Measurements from ENCODE around the gene ZFYVE28. TPM values are rescaled to one million over a fixed set of nuclear protein-coding genes. Genes with fewer than 3 reads are reported as not detected.

The ZFYVE28 gene
- total and polyA plus RNA-seq, 2 donors (not counting 1 experiment from before 2014, with no cell fraction given): 5.8 to 12.1 TPM

- Mint-ChIP-seq H3K4me1 (peaks cover 5% of the 10 kb centered on the region), H3K9me3 (ENCODE audit: insufficient read depth) (no peaks in the 10 kb centered on the region), H3K4me3 (no peak overlapping the region), H3K27me3 (no peaks in the 10 kb centered on the region), H3K27ac (no peak overlapping the region)
- Histone ChIP-seq H3K9me3 (ENCODE audit: control extremely low read depth in 1 of 3, control insufficient read depth in 2 of 3, insufficient read depth in 1 of 3, low read length in 2 of 3) (no peaks in the 10 kb centered on the region), H3K4me3 (ENCODE audit: control extremely low read depth in 1 of 5, extremely low read depth in 1 of 5, insufficient read depth in 1 of 5, low read depth in 2 of 5, low read length in 4 of 5) (no peak overlapping the region), H3K27ac (ENCODE audit: low read length in 2 of 2) (no peak overlapping the region), H4K20me1 (ENCODE audit: control insufficient read depth, insufficient read depth, low read length, poor library complexity, severe bottlenecking) (no peaks in the 10 kb centered on the region), H3K9ac (ENCODE audit: low read length) (no peak overlapping the region), H3K79me2 (ENCODE audit: control insufficient read depth, insufficient read depth, low read length) (peaks cover 4% of the 10 kb centered on the region), H3K4me2 (replicated peaks; ENCODE audit: low read depth, low read length, poor library complexity, severe bottlenecking) (no peak overlapping the region), H2AFZ (ENCODE audit: insufficient read depth, low read depth, low read length, poor library complexity, severe bottlenecking) (no peak overlapping the region), H3K27me3 (replicated peaks in 1 of 4; ENCODE audit: control extremely low read depth in 1 of 4, control insufficient read depth in 3 of 4, insufficient read depth in 4 of 4, low read length in 3 of 4) (no peaks in the 10 kb centered on the region), H3K36me3 (replicated peaks in 1 of 2; ENCODE audit: control extremely low read depth in 1 of 2, control insufficient read depth in 1 of 2, extremely low read depth in 1 of 2, insufficient read depth in 2 of 2, low read length in 1 of 2) (no peaks in the 10 kb centered on the region), H3K4me1 (ENCODE audit: control insufficient read depth in 2 of 2, insufficient read depth in 2 of 2, low read length in 2 of 2) (peaks cover 10 to 18% of the 10 kb centered on the region in 2 donors)
- DNase-seq: no peak
- ATAC-seq (ENCODE audit: low read depth): no peak
- intact Hi-C loops (cut with micrococcal nuclease): loop anchor here (10.0 kb wide), 1 partner anchor 428 kb away; no protein-coding TSS in a partner anchor
- ChIA-PET CTCF (no interaction called here), POLR2A (no interaction called here)
- no peak for TF ChIP-seq EZH2 (IDR thresholded peaks at IDR 0.05; ENCODE audit: borderline replicate concordance, insufficient read depth, low read depth, low read length, poor library complexity, severe bottlenecking)
- no peak for TF ChIP-seq CTCF (IDR thresholded peaks at IDR 0.05)
- WGBS (ENCODE audit: insufficient coverage): 97% methylated on average over 5 of the region's 5 CpGs
Observed at GRCh38 chr4:2266821-2267220, 151.6 kb downstream of the ZFYVE28 start.

GRCh38 chr4:2266181-2266580 is 152.3 kb downstream of the ZFYVE28 start:
- DNase-seq (no peak), ATAC-seq (ENCODE audit: low read depth) (no peak)
- Histone ChIP-seq H3K27ac (ENCODE audit: low read length in 2 of 2) (no peak overlapping the region), H3K27me3 (replicated peaks in 1 of 4; ENCODE audit: control extremely low read depth in 1 of 4, control insufficient read depth in 3 of 4, insufficient read depth in 4 of 4, low read length in 3 of 4) (no peaks in the 10 kb centered on the region), H3K4me3 (ENCODE audit: control extremely low read depth in 1 of 5, extremely low read depth in 1 of 5, insufficient read depth in 1 of 5, low read depth in 2 of 5, low read length in 4 of 5) (no peak overlapping the region), H2AFZ (ENCODE audit: insufficient read depth, low read depth, low read length, poor library complexity, severe bottlenecking) (no peak overlapping the region), H3K79me2 (ENCODE audit: control insufficient read depth, insufficient read depth, low read length) (peaks cover 5% of the 10 kb centered on the region), H4K20me1 (ENCODE audit: control insufficient read depth, insufficient read depth, low read length, poor library complexity, severe bottlenecking) (peaks cover under 1% of the 10 kb centered on the region), H3K9ac (ENCODE audit: low read length) (no peak overlapping the region), H3K4me1 (ENCODE audit: control insufficient read depth in 2 of 2, insufficient read depth in 2 of 2, low read length in 2 of 2) (peaks cover 10 to 18% of the 10 kb centered on the region in 2 donors), H3K36me3 (replicated peaks in 1 of 2; ENCODE audit: control extremely low read depth in 1 of 2, control insufficient read depth in 1 of 2, extremely low read depth in 1 of 2, insufficient read depth in 2 of 2, low read length in 1 of 2) (no peaks in the 10 kb centered on the region), H3K9me3 (ENCODE audit: control extremely low read depth in 1 of 3, control insufficient read depth in 2 of 3, insufficient read depth in 1 of 3, low read length in 2 of 3) (no peaks in the 10 kb centered on the region), H3K4me2 (replicated peaks; ENCODE audit: low read depth, low read length, poor library complexity, severe bottlenecking) (no peak overlapping the region)
- H3K27me3 Mint-ChIP-seq: no peaks in the 10 kb centered on the region
- POLR2A ChIA-PET: interaction anchor here (0.8 kb wide), 1 partner anchor 41 kb away, joined by 3 read pairs; no protein-coding TSS in a partner anchor
- TF ChIP-seq CTCF (IDR thresholded peaks at IDR 0.05) (no peak), EZH2 (IDR thresholded peaks at IDR 0.05; ENCODE audit: borderline replicate concordance, insufficient read depth, low read depth, low read length, poor library complexity, severe bottlenecking) (no peak)
- intact Hi-C loops (cut with micrococcal nuclease): loop anchor here (10.0 kb wide), 1 partner anchor 429 kb away; no protein-coding TSS in a partner anchor
- CTCF ChIA-PET: no interaction called here
- no peaks in the 10 kb centered on the region for H3K9me3 Mint-ChIP-seq (ENCODE audit: insufficient read depth)
- H3K27ac Mint-ChIP-seq: no peak overlapping the region
- peaks cover 5% of the 10 kb centered on the region for H3K4me1 Mint-ChIP-seq
- whole genome bisulfite sequencing (ENCODE audit: insufficient coverage): 91% methylated on average over 5 of the region's 8 CpGs
- H3K4me3 Mint-ChIP-seq: no peak overlapping the region

Measured in B cell (primary cell).